ENCODE data around the gene E2F1.
"Not testable (repeated sequence)": the region's sequence is repeated elsewhere in the genome, so short reads cannot be mapped to it uniquely, and the experiment has no call there.

Gene E2F1

DNA sequence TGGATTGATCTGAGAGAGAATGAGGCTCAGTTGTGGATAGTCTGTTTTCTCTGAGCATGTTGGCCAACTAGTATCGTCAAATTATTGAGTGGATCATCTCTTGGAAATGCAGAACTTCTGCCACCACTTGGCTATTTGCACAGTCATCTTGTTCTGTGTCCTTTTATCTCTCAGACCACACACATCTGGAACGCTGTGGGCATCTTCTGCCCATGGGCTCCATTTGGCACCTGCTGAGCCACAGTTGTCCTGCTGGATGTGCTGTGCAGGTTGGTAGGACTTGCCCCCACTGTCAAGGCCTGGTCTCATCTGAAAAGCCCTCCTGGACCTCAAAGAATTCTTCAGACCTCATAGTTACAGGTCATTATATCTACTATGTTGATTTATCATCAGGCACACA, 40.8 kb downstream of the E2F1 start:
- no peak for DNase-seq (ENCODE audit: low read depth in 1 of 2, low spot score in 1 of 2)
- no peak for TF ChIP-seq JUND (IDR thresholded peaks at IDR 0.05; ENCODE audit: low read depth)
- in situ Hi-C loops (cut with HindIII; ENCODE audit: low pct_unique_long_range_greater_than_20kb, low sequenced_read_pairs), result no loop called here

DNA sequence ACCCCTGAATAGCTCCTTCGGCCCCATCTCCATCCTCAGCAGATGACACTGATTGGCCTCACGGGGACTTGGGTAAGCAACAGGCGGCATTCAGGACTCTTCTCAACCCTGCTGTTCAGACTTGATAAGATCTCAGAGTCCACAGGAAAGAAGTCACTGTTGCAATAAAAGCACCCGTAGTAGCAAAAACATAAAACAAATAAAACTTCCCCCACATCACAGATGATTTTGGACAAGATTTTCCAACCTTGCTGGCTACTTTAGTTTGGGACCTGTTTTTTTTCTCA, 41.2 kb downstream of the E2F1 start:
- in situ Hi-C loops (cut with HindIII; ENCODE audit: low pct_unique_long_range_greater_than_20kb, low sequenced_read_pairs), result no loop called here
- DNase-seq (ENCODE audit: low read depth in 1 of 2, low spot score in 1 of 2), result no peak

DNA sequence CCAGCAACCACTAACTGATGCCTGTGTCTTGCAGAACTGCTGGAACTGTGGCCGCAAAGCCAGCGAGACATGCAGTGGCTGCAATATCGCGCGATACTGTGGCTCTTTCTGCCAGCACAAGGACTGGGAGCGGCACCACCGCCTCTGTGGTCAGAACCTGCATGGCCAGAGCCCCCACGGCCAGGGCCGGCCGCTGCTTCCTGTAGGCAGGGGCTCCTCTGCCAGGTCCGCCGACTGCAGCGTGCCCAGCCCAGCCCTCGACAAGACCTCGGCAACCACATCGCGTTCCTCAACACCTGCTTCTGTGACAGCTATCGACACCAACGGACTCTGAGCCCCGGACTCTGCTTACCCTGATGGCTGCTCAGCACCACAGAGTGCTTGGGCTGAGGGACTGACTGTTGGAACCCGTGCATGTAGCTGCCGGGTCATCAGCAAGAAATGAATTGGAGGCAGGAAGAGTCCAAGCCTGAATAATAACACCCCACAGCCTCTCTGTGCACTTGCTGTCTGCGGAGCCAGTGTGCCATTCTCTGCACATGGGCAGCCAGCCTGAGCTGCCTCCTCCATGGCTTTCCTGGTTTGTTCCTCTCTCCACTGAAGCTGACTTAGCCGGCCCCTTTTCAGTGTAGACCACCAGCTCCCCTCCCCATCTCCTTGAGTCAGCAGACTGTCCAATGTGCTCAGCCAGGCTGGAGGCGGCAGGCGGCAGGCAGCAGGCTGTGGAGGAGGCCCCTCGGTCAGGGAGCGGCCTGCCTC, 41.7 kb downstream of the E2F1 start:
- DNase-seq (ENCODE audit: low read depth in 1 of 2, low spot score in 1 of 2), result no peak
- TF ChIP-seq JUND (IDR thresholded peaks at IDR 0.05; ENCODE audit: low read depth), result no peak

More for the DNA sequence above, 41.2 kb downstream of the E2F1 start:
- no peak for TF ChIP-seq JUND (IDR thresholded peaks at IDR 0.05; ENCODE audit: low read depth)

DNA sequence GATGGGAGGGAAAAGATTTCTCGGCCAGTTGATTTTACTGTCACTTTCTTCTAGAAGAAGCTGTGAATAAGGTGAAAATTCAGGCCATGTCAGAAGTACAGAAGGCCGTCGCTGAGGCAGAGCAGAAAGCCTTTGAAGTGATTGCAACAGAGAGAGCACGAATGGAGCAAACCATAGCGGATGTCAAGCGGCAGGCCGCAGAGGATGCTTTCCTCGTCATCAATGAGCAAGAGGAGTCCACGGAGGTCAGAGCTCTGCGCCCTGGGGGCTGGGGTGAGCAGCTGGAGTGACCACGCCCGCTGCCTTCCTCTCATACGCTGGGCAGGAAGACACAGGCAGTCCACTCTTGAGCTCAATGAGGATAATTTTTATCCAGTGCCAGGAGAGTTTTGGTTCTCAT, 45.9 kb downstream of the E2F1 start:
- in situ Hi-C loops (cut with HindIII; ENCODE audit: low pct_unique_long_range_greater_than_20kb, low sequenced_read_pairs), result no loop called here
- TF ChIP-seq JUND (IDR thresholded peaks at IDR 0.05; ENCODE audit: low read depth), result no peak
- DNase-seq (ENCODE audit: low read depth in 1 of 2, low spot score in 1 of 2), result no peak

More for the DNA sequence above, 41.7 kb downstream of the E2F1 start:
- in situ Hi-C loops (cut with HindIII; ENCODE audit: low pct_unique_long_range_greater_than_20kb, low sequenced_read_pairs), result no loop called here

DNA sequence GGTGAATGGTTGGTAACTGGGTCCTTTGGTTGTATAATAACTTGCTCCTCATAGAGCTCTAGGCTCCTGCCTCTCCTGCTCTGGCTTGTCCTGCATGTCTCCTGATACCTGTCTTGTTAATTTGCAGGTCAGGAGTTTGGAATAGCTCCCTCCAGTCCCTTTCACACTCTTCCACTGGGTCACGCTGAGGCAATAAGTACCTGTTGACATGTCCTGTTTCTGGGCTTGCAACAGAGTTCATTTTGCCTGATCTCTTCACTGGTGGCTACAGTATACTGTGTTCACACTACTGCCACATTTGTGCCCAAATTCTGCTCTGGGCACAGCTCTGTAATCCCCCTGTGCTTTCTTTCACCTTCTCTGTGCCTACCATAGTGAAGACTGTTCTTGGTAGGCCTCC, 49.4 kb downstream of the E2F1 start:
- in situ Hi-C loops (cut with HindIII; ENCODE audit: low pct_unique_long_range_greater_than_20kb, low sequenced_read_pairs), result no loop called here
- no peak for DNase-seq (ENCODE audit: low read depth in 1 of 2, low spot score in 1 of 2)
- no peak for TF ChIP-seq JUND (IDR thresholded peaks at IDR 0.05; ENCODE audit: low read depth)

DNA sequence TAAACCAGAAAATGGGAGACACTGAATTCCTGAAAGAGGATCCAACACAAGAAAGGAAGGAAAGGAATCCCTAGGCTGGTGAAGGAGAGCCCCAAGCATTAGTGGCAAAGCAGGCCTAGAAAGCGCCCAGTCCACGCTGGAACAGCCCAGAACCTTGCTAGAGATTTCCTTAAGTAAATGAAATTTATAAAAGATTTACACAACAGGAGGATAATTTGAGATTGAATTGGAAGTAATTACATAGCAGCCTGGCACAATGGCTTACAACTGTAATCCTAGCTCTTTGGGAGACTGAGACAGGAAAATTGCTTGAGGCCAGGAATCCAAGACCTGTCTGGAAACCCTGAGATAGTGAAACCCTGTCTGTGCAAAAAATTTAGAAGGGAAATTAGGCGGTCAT, 50.8 kb downstream of the E2F1 start:
- in situ Hi-C loops (cut with HindIII; ENCODE audit: low pct_unique_long_range_greater_than_20kb, low sequenced_read_pairs), result no loop called here
- DNase-seq (ENCODE audit: low read depth in 1 of 2, low spot score in 1 of 2), result no peak
- no peak for TF ChIP-seq JUND (IDR thresholded peaks at IDR 0.05; ENCODE audit: low read depth)

DNA sequence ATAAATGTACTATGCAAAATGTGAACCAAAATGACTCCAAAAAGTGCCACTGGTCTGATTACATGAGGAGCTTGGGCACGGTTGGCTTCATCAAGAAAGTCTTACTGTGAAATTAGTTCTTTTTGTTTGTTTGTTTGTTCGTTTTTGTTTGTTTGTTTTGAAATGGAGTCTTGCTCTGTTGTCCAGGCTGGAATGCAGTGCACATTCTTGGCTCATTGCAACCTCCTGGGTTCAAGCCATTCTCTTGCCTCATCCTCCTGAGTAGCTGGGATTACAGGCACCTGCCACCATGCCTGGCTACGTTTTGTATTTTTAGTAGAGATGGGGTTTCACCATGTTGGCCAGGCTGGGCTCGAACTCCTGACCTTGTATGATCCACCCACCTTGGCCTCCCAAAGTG, 54.3 kb downstream of the E2F1 start:
- DNase-seq (ENCODE audit: low read depth in 1 of 2, low spot score in 1 of 2); in situ Hi-C loops (cut with HindIII; ENCODE audit: low pct_unique_long_range_greater_than_20kb, low sequenced_read_pairs): not testable (repeated sequence)

DNA sequence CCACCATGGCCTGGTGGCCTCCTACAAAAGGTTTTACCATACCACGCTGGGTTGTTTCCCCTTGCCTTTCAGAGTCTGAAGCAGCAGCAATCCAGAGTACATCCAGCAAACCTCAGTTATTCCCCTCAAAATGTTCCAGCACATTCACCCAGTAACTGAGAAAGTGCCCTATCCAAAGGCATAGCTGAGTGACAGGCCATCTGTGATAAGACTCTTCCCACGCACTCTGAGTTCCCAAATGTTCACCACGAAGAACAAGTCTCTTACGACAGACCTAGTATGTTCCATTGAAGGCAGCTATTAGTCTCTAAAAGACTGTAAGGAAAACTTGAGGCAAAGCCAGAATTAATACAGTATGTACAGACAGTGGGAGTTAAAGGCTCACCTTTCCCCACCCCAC, 55.7 kb downstream of the E2F1 start:
- in situ Hi-C loops (cut with HindIII; ENCODE audit: low pct_unique_long_range_greater_than_20kb, low sequenced_read_pairs), result no loop called here
- no peak for TF ChIP-seq JUND (IDR thresholded peaks at IDR 0.05; ENCODE audit: low read depth)
- DNase-seq (ENCODE audit: low read depth in 1 of 2, low spot score in 1 of 2), result no peak

DNA sequence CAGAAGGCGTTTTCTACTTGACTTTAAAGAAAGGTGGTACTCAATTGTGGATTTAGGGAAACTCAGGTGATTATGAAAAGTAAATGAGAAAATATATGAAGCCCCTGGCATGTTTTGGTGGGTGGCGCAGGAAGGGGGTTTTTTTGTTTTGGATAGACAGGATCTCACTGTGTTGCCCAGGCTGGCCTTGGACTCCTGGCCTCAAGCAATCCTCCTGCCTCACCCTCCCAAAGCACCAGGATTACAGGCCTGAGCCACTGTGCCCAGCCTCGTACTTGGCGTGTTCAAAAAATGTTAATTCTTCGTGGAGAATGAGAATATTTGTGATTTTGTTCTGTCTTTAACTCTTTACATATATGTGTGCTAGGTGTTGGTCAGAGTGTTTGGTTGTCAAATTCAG, 56.2 kb downstream of the E2F1 start:
- in situ Hi-C loops (cut with HindIII; ENCODE audit: low pct_unique_long_range_greater_than_20kb, low sequenced_read_pairs), result no loop called here
- no peak for TF ChIP-seq JUND (IDR thresholded peaks at IDR 0.05; ENCODE audit: low read depth)
- no peak for DNase-seq (ENCODE audit: low read depth in 1 of 2, low spot score in 1 of 2)

DNA sequence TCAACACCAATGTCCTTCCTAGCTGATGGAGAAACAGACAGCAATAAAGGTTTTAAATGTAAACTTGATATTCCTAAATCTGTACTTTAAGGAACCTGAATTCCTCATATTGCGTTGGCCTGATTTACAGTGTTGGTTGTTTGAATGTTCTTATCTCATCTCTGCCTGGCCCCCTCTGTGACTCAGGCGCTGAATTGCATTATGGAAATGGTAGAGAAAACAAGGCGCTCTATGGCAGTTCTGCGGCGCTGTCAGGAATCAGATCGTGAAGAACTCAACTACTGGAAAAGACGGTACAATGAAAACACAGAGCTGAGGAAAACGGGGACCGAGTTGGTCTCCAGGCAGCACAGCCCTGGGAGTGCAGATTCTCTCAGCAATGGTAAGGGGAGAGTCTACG, 56.7 kb downstream of the E2F1 start:
- in situ Hi-C loops (cut with HindIII; ENCODE audit: low pct_unique_long_range_greater_than_20kb, low sequenced_read_pairs), result no loop called here
- DNase-seq (ENCODE audit: low read depth in 1 of 2, low spot score in 1 of 2), result no peak
- no peak for TF ChIP-seq JUND (IDR thresholded peaks at IDR 0.05; ENCODE audit: low read depth)

DNA sequence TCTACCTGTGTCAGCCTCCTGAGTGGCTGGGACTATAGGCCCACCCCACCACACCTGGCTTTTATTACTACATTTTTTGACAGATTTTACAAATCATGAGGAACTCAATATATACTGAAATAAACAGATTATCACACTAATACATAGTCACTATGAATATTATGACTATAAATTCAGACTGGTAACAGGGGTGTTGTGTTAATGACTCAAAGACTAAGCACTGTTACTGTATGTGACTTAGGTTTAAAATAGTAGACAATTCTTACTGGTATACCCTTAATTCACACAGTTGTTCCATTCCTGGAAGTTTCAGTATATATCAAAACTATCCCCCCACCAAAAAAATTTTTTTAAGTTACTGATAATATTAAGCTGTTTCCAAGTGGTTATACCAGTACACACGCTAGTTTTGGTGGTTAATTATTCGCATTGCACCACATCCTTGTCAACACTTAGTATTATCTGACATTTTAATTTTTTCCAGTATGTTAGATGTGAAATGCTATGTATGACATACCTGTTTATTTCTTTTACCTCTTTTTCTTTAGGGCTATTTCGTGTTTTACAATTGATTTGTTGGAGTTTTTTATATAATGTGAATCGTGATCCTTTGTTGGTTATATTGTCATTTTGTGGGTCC, 58.5 kb downstream of the E2F1 start:
- no peak for DNase-seq (ENCODE audit: low read depth in 1 of 2, low spot score in 1 of 2)
- in situ Hi-C loops (cut with HindIII; ENCODE audit: low pct_unique_long_range_greater_than_20kb, low sequenced_read_pairs), result no loop called here
- TF ChIP-seq JUND (IDR thresholded peaks at IDR 0.05; ENCODE audit: low read depth), result no peak

DNA sequence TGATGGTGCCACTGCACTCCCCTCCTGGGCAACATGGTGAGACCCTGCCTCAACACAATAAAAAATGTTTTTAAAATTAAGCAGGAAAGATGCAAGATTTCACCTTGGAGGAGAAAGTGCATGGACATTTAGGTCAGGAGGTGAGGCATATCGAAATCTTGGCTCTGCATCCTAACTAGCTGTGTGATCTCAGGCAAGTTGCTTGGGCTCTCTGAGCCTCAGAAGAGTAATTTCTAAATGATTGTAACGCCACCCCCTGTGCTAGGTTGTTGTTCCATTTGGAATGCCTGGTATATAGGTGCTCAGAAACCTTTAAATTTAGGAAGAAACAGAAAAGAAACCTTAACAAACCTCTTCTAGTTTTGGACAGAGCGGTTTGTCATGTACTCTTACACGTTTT, 60.0 kb downstream of the E2F1 start:
- TF ChIP-seq JUND (IDR thresholded peaks at IDR 0.05; ENCODE audit: low read depth), result no peak
- in situ Hi-C loops (cut with HindIII; ENCODE audit: low pct_unique_long_range_greater_than_20kb, low sequenced_read_pairs), result no loop called here
- no peak for DNase-seq (ENCODE audit: low read depth in 1 of 2, low spot score in 1 of 2)
